Nephron (organoid): ENCODE results near the gene ABHD17B.

Experiments used
- H3K27ac Mint-ChIP-seq, 3 experiments: 2 replicates each; pipeline ENCODE4 v1.8.0; 2020; ENCODE audit warnings: mixed read lengths in 3 of 3, mild to moderate bottlenecking in 2 of 3, moderate library complexity in 1 of 3
- H3K27me3 Mint-ChIP-seq: 2 replicates; pipeline ENCODE4 v1.8.0; 2021; ENCODE audit warnings: low read depth, mild to moderate bottlenecking, moderate library complexity, mixed read lengths
- H3K36me3 Mint-ChIP-seq: 2 replicates; pipeline ENCODE4 v1.8.0; 2020; ENCODE audit warnings: low read depth, mixed read lengths
- H3K4me1 Mint-ChIP-seq: 2 replicates; pipeline ENCODE4 v1.8.0; 2020; ENCODE audit warnings: mixed read lengths
- H3K4me3 Mint-ChIP-seq, 3 experiments: 2 replicates each; pipeline ENCODE4 v1.8.0; 2020; ENCODE audit warnings: mild to moderate bottlenecking in 3 of 3, mixed read lengths in 3 of 3, moderate library complexity in 2 of 3
- H3K9me3 Mint-ChIP-seq: 2 replicates; pipeline ENCODE4 v1.8.0; 2020; ENCODE audit warnings: mixed read lengths
- TF ChIP-seq, protein P1 (sequence below), 3 experiments: fragments of 200-600 bp; sonication (generic); IDR thresholded peaks; one replicate each; pipeline ENCODE4 v1.5.0; 2021; ENCODE audit warnings: antibody characterized with exemption in 3 of 3; ENCODE audit not compliant: unreplicated experiment in 3 of 3

Gene ABHD17B

DNA sequence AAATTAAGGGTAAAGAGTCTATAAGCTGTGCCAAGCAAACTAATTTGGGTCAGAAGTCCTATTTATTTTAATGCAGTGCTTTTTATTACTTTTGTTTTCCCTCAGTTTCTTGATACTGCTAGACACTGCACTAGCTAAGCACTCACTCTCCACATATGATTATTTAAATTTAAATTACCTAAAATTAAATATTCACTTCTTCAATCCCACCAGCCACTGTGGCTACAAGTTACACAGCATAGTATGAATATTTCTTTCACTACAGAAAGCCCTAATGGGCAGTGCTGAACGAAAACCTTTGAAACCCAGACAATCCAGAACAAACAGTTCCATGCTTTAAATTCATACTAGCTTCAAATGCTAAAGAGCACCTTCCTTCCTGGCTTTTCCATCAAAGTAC lies 23.6 kb downstream of the ABHD17B start:
- peaks cover 50% of the 10 kb centered on the region for H3K36me3 Mint-ChIP-seq
- no peaks in the 10 kb centered on the region for H3K4me1 Mint-ChIP-seq
- peaks cover 31% of the 10 kb centered on the region for H3K9me3 Mint-ChIP-seq
- TF ChIP-seq, protein P1, sequence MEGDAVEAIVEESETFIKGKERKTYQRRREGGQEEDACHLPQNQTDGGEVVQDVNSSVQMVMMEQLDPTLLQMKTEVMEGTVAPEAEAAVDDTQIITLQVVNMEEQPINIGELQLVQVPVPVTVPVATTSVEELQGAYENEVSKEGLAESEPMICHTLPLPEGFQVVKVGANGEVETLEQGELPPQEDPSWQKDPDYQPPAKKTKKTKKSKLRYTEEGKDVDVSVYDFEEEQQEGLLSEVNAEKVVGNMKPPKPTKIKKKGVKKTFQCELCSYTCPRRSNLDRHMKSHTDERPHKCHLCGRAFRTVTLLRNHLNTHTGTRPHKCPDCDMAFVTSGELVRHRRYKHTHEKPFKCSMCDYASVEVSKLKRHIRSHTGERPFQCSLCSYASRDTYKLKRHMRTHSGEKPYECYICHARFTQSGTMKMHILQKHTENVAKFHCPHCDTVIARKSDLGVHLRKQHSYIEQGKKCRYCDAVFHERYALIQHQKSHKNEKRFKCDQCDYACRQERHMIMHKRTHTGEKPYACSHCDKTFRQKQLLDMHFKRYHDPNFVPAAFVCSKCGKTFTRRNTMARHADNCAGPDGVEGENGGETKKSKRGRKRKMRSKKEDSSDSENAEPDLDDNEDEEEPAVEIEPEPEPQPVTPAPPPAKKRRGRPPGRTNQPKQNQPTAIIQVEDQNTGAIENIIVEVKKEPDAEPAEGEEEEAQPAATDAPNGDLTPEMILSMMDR (IDR thresholded peaks at IDR 0.05; ENCODE audit: unreplicated experiment in 3 of 3): no peak
- no peak overlapping the region for H3K4me3 Mint-ChIP-seq
- no peak overlapping the region for H3K27ac Mint-ChIP-seq
- no peaks in the 10 kb centered on the region for H3K27me3 Mint-ChIP-seq

GRCh38 chr9:71886541-71886940 lies 24.5 kb downstream of the ABHD17B start:
- no peaks in the 10 kb centered on the region for H3K4me1 Mint-ChIP-seq
- TF ChIP-seq, protein P1 (IDR thresholded peaks at IDR 0.05; ENCODE audit: unreplicated experiment in 3 of 3): no peak
- H3K9me3 Mint-ChIP-seq: peaks cover 36% of the 10 kb centered on the region
- no peak overlapping the region for H3K4me3 Mint-ChIP-seq
- no peak overlapping the region for H3K27ac Mint-ChIP-seq
- H3K36me3 Mint-ChIP-seq: peaks cover 58% of the 10 kb centered on the region
- no peaks in the 10 kb centered on the region for H3K27me3 Mint-ChIP-seq

DNA sequence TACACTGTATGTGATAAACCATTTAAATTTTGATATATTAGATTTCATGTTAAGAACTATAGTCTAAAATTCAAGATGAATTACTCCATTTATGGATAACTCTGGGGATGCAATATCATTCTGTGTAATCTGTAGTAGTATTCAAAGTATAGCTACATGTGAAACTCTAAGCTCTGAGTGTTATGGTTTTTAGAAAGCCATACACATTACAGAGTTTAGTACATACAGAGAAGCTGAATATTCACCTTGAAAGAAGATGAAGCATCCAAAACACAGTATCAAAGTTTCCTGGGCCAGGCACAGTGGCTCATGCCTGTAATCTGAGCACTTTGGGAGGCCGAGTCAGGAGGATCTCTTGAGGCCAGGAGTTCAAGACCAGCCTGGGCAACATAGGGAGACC lies 25.0 kb downstream of the ABHD17B start:
- peaks cover 41% of the 10 kb centered on the region for H3K9me3 Mint-ChIP-seq
- H3K27ac Mint-ChIP-seq: no peak overlapping the region
- H3K4me3 Mint-ChIP-seq: no peak overlapping the region
- no peaks in the 10 kb centered on the region for H3K27me3 Mint-ChIP-seq
- no peaks in the 10 kb centered on the region for H3K4me1 Mint-ChIP-seq
- TF ChIP-seq, protein P1 (IDR thresholded peaks at IDR 0.05; ENCODE audit: unreplicated experiment in 3 of 3): no peak
- peaks cover 63% of the 10 kb centered on the region for H3K36me3 Mint-ChIP-seq

- TF ChIP-seq, protein P1 (IDR thresholded peaks at IDR 0.05; ENCODE audit: unreplicated experiment in 3 of 3): no peak
- no peak overlapping the region for H3K27ac Mint-ChIP-seq
- H3K4me1 Mint-ChIP-seq: no peaks in the 10 kb centered on the region
- peaks cover 68% of the 10 kb centered on the region for H3K36me3 Mint-ChIP-seq
- no peak overlapping the region for H3K4me3 Mint-ChIP-seq
- no peaks in the 10 kb centered on the region for H3K27me3 Mint-ChIP-seq
- peaks cover 46% of the 10 kb centered on the region for H3K9me3 Mint-ChIP-seq
Observed at GRCh38 chr9:71885467-71885866, 25.5 kb downstream of the ABHD17B start.

- Mint-ChIP-seq H3K27me3 (no peaks in the 10 kb centered on the region), H3K4me3 (no peak overlapping the region), H3K36me3 (peaks cover 72% of the 10 kb centered on the region), H3K27ac (no peak overlapping the region), H3K4me1 (no peaks in the 10 kb centered on the region), H3K9me3 (peaks cover 54% of the 10 kb centered on the region)
- TF ChIP-seq, protein P1 (IDR thresholded peaks at IDR 0.05; ENCODE audit: unreplicated experiment in 3 of 3): no peak
Observed at GRCh38 chr9:71884005-71884404, 27.0 kb downstream of the ABHD17B start.

GRCh38 chr9:71879644-71880174 lies 31.3 kb downstream of the ABHD17B start:
- peaks cover 66% of the 10 kb centered on the region for H3K9me3 Mint-ChIP-seq
- H3K27me3 Mint-ChIP-seq: no peaks in the 10 kb centered on the region
- peaks cover 80% of the 10 kb centered on the region for H3K36me3 Mint-ChIP-seq
- no peak overlapping the region for H3K27ac Mint-ChIP-seq
- TF ChIP-seq, protein P1 (IDR thresholded peaks at IDR 0.05; ENCODE audit: unreplicated experiment in 3 of 3): no peak
- H3K4me1 Mint-ChIP-seq: no peaks in the 10 kb centered on the region
- H3K4me3 Mint-ChIP-seq: no peak overlapping the region
